ENCODE results near the gene PRKAG2.

- no peak for TF ChIP-seq POLR2A (IDR thresholded peaks at IDR 0.05; ENCODE audit: low read length)
- no peak for TF ChIP-seq GATA1 (IDR thresholded peaks at IDR 0.05; ENCODE audit: low read depth, low read length)
Observed at GRCh38 chr7:151621961-151622360, 255.0 kb downstream of the PRKAG2 start.
